HEK293T (cell line): ENCODE measurements around the gene HDLBP.

Experiments used
- ARNT ChIP-seq: fragments of 450-650 bp; IDR thresholded peaks from 2 replicates; pipeline ENCODE4 v1.6.1; 2017; ENCODE audit warnings: mild to moderate bottlenecking
- BHLHE40 ChIP-seq: fragments of 450-650 bp; IDR thresholded peaks from 2 replicates; pipeline ENCODE4 v1.6.1; 2016; ENCODE audit warnings: mild to moderate bottlenecking, moderate library complexity, borderline replicate concordance
- CTBP1 ChIP-seq: fragments of 450-650 bp; IDR thresholded peaks from 2 replicates; pipeline ENCODE4 v1.6.1; 2016; ENCODE audit warnings: borderline replicate concordance
- FOXA1 ChIP-seq: fragments of 450-650 bp; IDR thresholded peaks from 2 replicates; pipeline ENCODE4 v1.6.1; 2016; ENCODE audit warnings: mild to moderate bottlenecking
- FOXK2 ChIP-seq: fragments of 450-650 bp; IDR thresholded peaks from 2 replicates; pipeline ENCODE4 v1.6.1; 2016; ENCODE audit warnings: mild to moderate bottlenecking
- FOXM1 ChIP-seq: fragments of 450-650 bp; IDR thresholded peaks from 2 replicates; pipeline ENCODE4 v1.6.1; 2017; ENCODE audit warnings: mild to moderate bottlenecking, borderline replicate concordance
- HDGF ChIP-seq: fragments of 450-650 bp; IDR thresholded peaks from 2 replicates; pipeline ENCODE4 v1.6.1; 2017; ENCODE audit warnings: antibody characterized with exemption, borderline replicate concordance
- L3MBTL2 ChIP-seq: fragments of 450-650 bp; conservative IDR thresholded peaks from 2 replicates; pipeline ENCODE4 v1.6.1; 2016; ENCODE audit warnings: mild to moderate bottlenecking
- LEF1 ChIP-seq: fragments of 450-650 bp; IDR thresholded peaks from 2 replicates; pipeline ENCODE4 v1.6.1; 2017; ENCODE audit warnings: mild to moderate bottlenecking, borderline replicate concordance
- NFRKB ChIP-seq: fragments of 450-650 bp; IDR thresholded peaks from 2 replicates; pipeline ENCODE4 v1.6.1; 2016; ENCODE audit warnings: mild to moderate bottlenecking, moderate library complexity
- SUZ12 ChIP-seq: fragments of 450-650 bp; IDR thresholded peaks from 2 replicates; pipeline ENCODE4 v1.6.1; 2016; ENCODE audit warnings: mild to moderate bottlenecking
- ZNF384 ChIP-seq: fragments of 450-650 bp; IDR thresholded peaks from 2 replicates; pipeline ENCODE4 v1.6.1; 2016

DNA sequence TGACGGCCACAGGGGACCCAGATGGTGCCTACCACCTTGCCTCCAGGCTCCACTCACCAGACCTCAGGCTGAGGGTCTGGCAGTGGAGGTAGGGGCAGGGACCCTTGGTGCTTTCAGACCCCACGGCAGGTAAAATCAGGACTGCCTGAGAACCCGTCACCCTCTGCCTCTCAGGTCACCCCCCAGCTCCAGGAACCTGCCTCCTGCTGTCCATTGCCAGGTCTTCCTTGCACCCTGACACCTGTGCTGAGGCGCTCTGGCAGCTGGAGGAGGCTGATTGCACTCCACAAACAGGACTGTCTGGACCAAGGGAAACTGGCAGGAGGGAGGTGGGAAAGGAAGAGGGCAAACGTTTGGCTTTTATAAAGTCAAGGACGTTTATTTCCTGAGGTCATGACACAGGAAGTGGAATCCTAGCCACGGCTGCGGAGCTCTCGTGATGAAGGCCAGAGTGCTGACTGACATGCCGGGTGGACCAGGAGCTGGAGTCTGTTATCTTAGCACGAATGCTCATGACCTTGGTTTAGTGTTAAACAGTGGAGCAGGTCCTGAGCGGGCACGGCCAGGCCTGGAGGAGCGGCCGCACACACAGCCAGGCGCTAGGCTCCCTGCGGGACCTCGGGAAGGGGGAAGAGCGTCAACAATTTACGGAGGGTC lies 86.5 kb downstream of the HDLBP start:
- TF ChIP-seq NFRKB (no peak), ARNT (no peak), BHLHE40 (no peak), ZNF384 (no peak), FOXA1 (no peak), SUZ12 (no peak), CTBP1 (no peak), HDGF (no peak), LEF1 (no peak), FOXK2 (no peak), FOXM1 (no peak), L3MBTL2 (no peak)
